NT2/D1 (cell line): ENCODE results near the gene ELF3.
"Not testable (repeated sequence)": the region's sequence is repeated elsewhere in the genome, so short reads cannot be mapped to it uniquely, and the experiment has no call there.

ENCODE experiments used
- DNase-seq: peaks from one replicate; pipeline ENCODE4 v3.0.0-alpha.2; 2011; ENCODE audit warnings: low read depth, low spot score
- H3K27me3 ChIP-seq: 2 replicates; pipeline ENCODE4 v1.6.0; 2011; ENCODE audit warnings: mild to moderate bottlenecking; ENCODE audit not compliant: insufficient read length, insufficient read depth
- H3K36me3 ChIP-seq: 2 replicates; pipeline ENCODE4 v1.6.1; 2011; ENCODE audit warnings: mild to moderate bottlenecking, low read length, mixed read lengths; ENCODE audit not compliant: insufficient read depth, insufficient read length
- H3K4me1 ChIP-seq: 2 replicates; pipeline ENCODE4 v1.5.1; 2011; ENCODE audit not compliant: insufficient read depth, insufficient read length
- H3K4me3 ChIP-seq: 2 replicates; pipeline ENCODE4 v1.5.1; 2011; ENCODE audit warnings: low read depth; ENCODE audit not compliant: insufficient read length
- H3K9ac ChIP-seq: 2 replicates; pipeline ENCODE4 v1.6.0; 2011; ENCODE audit warnings: low read depth; ENCODE audit not compliant: insufficient read length
- H3K9me3 ChIP-seq: 2 replicates; pipeline ENCODE4 v1.5.1; 2011; ENCODE audit warnings: mild to moderate bottlenecking, low read length; ENCODE audit not compliant: insufficient read depth
- SUZ12 ChIP-seq: IDR thresholded peaks from 2 replicates; pipeline ENCODE4 v1.6.1; 2011; ENCODE audit not compliant: insufficient read length, insufficient read depth; ENCODE audit errors: extremely low read depth
- YY1 ChIP-seq: IDR thresholded peaks from 2 replicates; pipeline ENCODE4 v1.6.1; 2011; ENCODE audit not compliant: insufficient read length, insufficient read depth
- ZNF274 ChIP-seq: IDR thresholded peaks from 2 replicates; pipeline ENCODE4 v1.6.1; 2011; ENCODE audit warnings: mild to moderate bottlenecking, low read depth, low read length

Gene ELF3

GRCh38 chr1:202056644-202057334 is 46.4 kb downstream of the ELF3 start:
- TF ChIP-seq SUZ12 (no peak), YY1 (no peak), ZNF274 (no peak)
- Histone ChIP-seq H3K9me3 (no peaks in the 10 kb centered on the region), H3K9ac (no peak overlapping the region), H3K36me3 (no peaks in the 10 kb centered on the region), H3K4me1 (peaks cover 17% of the 10 kb centered on the region), H3K4me3 (no peak overlapping the region), H3K27me3 (no peaks in the 10 kb centered on the region)
- no peak for DNase-seq

- peaks cover 17% of the 10 kb centered on the region for H3K4me1 ChIP-seq
- DNase-seq, H3K9ac ChIP-seq, H3K36me3 ChIP-seq, H3K27me3 ChIP-seq, H3K9me3 ChIP-seq, H3K4me3 ChIP-seq: not testable (repeated sequence)
Observed at GRCh38 chr1:202057335-202057704, 46.9 kb downstream of the ELF3 start.

DNA sequence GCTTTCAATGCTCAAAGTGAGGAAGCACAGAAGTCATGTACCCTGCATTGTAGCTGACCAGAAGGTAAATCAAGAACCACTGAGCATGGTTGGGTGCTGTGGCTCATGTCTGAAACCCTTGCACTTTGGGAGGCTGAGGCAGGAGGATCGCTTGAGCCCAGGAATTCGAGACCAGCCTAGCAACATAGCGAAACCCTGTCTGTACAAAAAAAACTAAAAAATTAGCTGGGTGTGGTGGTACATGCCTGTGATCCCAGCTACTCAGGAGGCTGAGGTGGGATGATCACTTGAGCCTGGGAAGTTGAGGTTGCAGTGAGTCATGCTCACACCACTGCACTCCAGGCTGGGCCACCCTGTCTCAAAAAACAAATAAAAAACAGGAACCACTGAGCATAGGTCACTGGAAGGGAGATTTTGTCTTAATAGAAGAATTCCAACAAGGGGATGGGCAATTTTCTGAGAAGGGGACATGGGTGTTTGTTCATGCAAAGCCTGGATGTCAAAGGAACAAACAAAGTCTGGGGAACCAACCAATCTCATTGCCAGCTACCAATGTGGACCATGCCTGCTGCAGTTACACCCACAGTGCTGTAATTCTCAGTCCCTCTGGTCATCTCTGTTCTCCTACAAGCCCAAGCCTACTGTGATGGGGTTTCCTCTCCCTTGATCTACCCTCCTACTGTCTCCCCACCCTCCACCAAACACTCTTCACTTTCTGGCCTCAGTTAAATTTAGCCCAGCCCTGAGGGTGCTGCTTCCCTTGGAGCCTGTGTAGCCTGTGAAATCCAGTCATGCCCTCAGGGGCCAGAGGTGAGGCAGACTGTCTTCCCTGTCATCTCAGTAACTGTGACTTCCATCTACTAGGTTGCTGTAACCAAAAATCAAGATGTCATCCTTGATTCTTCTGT is 47.9 kb downstream of the ELF3 start:
- Histone ChIP-seq H3K4me3 (no peak overlapping the region), H3K9ac (peak overlapping the region; percentile 23), H3K36me3 (no peaks in the 10 kb centered on the region), H3K4me1 (peaks cover 17% of the 10 kb centered on the region), H3K9me3 (no peaks in the 10 kb centered on the region), H3K27me3 (no peaks in the 10 kb centered on the region)
- TF ChIP-seq SUZ12 (no peak), YY1 (no peak), ZNF274 (no peak)
- DNase-seq = no peak

DNA sequence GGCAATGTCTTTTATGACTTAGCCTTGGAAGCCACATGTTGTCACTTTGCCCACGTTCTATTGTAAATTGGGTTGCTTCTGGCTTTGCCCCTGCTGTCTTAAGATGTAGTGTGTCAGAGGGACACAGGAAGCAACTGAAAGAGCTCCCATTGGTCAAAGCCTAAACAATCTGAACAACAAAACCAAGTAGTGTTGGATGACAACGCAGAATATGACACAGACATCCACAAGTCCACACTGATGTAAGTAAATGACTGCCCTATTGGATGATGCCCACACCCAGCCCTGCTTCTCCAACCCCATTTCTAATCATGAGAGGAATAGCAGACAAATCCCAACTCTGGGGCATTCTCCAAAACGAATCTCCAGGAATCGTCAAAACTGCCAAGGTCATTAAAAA is 50.7 kb downstream of the ELF3 start:
- H3K9ac ChIP-seq = no peak overlapping the region
- no peaks in the 10 kb centered on the region for H3K36me3 ChIP-seq
- no peak for DNase-seq
- no peaks in the 10 kb centered on the region for H3K27me3 ChIP-seq
- H3K9me3 ChIP-seq = no peaks in the 10 kb centered on the region
- peaks cover 15% of the 10 kb centered on the region for H3K4me1 ChIP-seq
- no peak for TF ChIP-seq ZNF274
- TF ChIP-seq YY1 = no peak
- TF ChIP-seq SUZ12 = no peak
- H3K4me3 ChIP-seq = no peak overlapping the region

- H3K4me1 ChIP-seq = peaks cover 14% of the 10 kb centered on the region
- DNase-seq, H3K4me3 ChIP-seq: not testable (repeated sequence)
Observed at GRCh38 chr1:202061787-202062186, 51.4 kb downstream of the ELF3 start.

DNA sequence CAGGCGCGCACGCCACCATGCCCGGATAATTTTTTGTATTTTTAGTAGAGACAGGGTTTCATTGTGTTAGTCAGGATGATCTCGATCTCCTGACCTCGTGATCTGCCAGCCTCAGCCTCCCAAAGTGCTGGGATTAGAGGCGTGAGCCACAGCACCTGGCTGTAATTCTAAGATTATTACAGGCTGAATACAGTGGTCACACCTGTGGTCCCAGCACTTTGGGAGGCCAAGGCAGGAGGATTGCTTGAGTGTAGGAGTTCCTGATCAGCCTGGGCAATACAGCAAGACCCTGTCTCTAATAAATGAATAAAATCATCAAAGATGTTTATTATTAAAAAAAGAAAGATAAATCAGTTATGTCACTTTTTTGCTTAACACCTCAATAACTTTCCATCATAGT is 52.2 kb downstream of the ELF3 start:
- not testable (repeated sequence) for H3K4me1 ChIP-seq, H3K36me3 ChIP-seq, H3K9me3 ChIP-seq, H3K4me3 ChIP-seq, DNase-seq, H3K9ac ChIP-seq, H3K27me3 ChIP-seq

More at GRCh38 chr1:202061787-202062186, 51.4 kb downstream of the ELF3 start:
- not testable (repeated sequence) for H3K27me3 ChIP-seq, H3K9ac ChIP-seq, H3K9me3 ChIP-seq, H3K36me3 ChIP-seq

- peaks cover 6% of the 10 kb centered on the region for H3K4me1 ChIP-seq
- no peak overlapping the region for H3K9ac ChIP-seq
- TF ChIP-seq ZNF274 (no peak), YY1 (no peak), SUZ12 (no peak)
- DNase-seq = peak; percentile 73
- H3K9me3 ChIP-seq = no peaks in the 10 kb centered on the region
- H3K36me3 ChIP-seq = no peaks in the 10 kb centered on the region
- no peaks in the 10 kb centered on the region for H3K27me3 ChIP-seq
- H3K4me3 ChIP-seq = no peak overlapping the region
Observed at GRCh38 chr1:202063093-202063492, 52.7 kb downstream of the ELF3 start.

- not testable (repeated sequence) for DNase-seq, H3K4me1 ChIP-seq, H3K36me3 ChIP-seq, H3K9ac ChIP-seq, H3K27me3 ChIP-seq, H3K9me3 ChIP-seq, H3K4me3 ChIP-seq
Observed at GRCh38 chr1:202064889-202065312, 54.5 kb downstream of the ELF3 start.
